Neural cell (in vitro differentiated cells): ENCODE measurements around the gene CRTC1. TPM values are rescaled to one million over a fixed set of nuclear protein-coding genes. Genes with fewer than 3 reads are reported as not detected.

ENCODE experiments used
- H2AFZ ChIP-seq: fragments of 200-600, 300-800 bp; sonication (generic), shearing (Covaris generic); 2 replicates; pipeline ENCODE4 v1.6.0; 2014; ENCODE audit warnings: low read depth, mild to moderate bottlenecking, antibody characterized with exemption, low read length, moderate library complexity
- H3F3A ChIP-seq: fragments of 200-600 bp; shearing (Covaris generic); 2 replicates; pipeline ENCODE4 v1.6.1; 2016; ENCODE audit warnings: mild to moderate bottlenecking, moderate library complexity, mixed read lengths, antibody characterized with exemption, low read length; ENCODE audit not compliant: insufficient read depth, poor library complexity, severe bottlenecking
- H3K27ac ChIP-seq: fragments of 200-600, 300-800 bp; sonication (generic), shearing (Covaris generic); 2 replicates; pipeline ENCODE4 v1.5.1; 2014; ENCODE audit warnings: mild to moderate bottlenecking, low read length, moderate library complexity
- H3K27me3 ChIP-seq: fragments of 300-800, 200-600 bp; sonication (generic), shearing (Covaris generic); 2 replicates; pipeline ENCODE4 v1.6.0; 2014; ENCODE audit warnings: mild to moderate bottlenecking, low read depth, low read length, moderate library complexity; ENCODE audit not compliant: insufficient read depth
- H3K36me3 ChIP-seq: fragments of 300-800, 200-600 bp; sonication (generic), shearing (Covaris generic); 2 replicates; pipeline ENCODE4 v1.5.1; 2014; ENCODE audit warnings: mild to moderate bottlenecking, antibody characterized with exemption, low read length, moderate library complexity; ENCODE audit not compliant: insufficient read depth
- H3K4me2 ChIP-seq: fragments of 300-800, 200-600 bp; sonication (generic), shearing (Covaris generic); 2 replicates; pipeline ENCODE4 v1.6.0; 2014; ENCODE audit warnings: mild to moderate bottlenecking, low read length
- H3K4me3 ChIP-seq: fragments of 300-800, 200-600 bp; sonication (generic), shearing (Covaris generic); 2 replicates; pipeline ENCODE4 v1.5.1; 2014; ENCODE audit warnings: mild to moderate bottlenecking, low read length, moderate library complexity
- H3K79me2 ChIP-seq: fragments of 200-600 bp; shearing (Covaris generic); replicated peaks from 2 replicates; pipeline ENCODE4 v1.6.0; 2014; ENCODE audit warnings: mild to moderate bottlenecking, low read length, moderate library complexity; ENCODE audit not compliant: insufficient read depth
- H3K9ac ChIP-seq: fragments of 300-800, 200-600 bp; sonication (generic), shearing (Covaris generic); 2 replicates; pipeline ENCODE4 v1.6.1; 2016; ENCODE audit warnings: mild to moderate bottlenecking, low read length, mixed read lengths
- H3K9me2 ChIP-seq: fragments of 200-600 bp; shearing (Covaris generic); 2 replicates; pipeline ENCODE4 v1.6.1; 2016; ENCODE audit warnings: mild to moderate bottlenecking, low read length, mixed read lengths; ENCODE audit not compliant: insufficient read depth
- H3K9me3 ChIP-seq: fragments of 200-600, 300-800 bp; sonication (generic), shearing (Covaris generic); 2 replicates; pipeline ENCODE4 v1.6.1; 2016; ENCODE audit warnings: mild to moderate bottlenecking, mixed run types, low read length, moderate library complexity, mixed read lengths
- H4K20me1 ChIP-seq: fragments of 200-600 bp; shearing (Covaris generic); 2 replicates; pipeline ENCODE4 v1.6.1; 2016; ENCODE audit warnings: mild to moderate bottlenecking, mixed run types; ENCODE audit not compliant: insufficient read depth
- EP300 ChIP-seq: fragments of 450-650 bp; conservative IDR thresholded peaks from 2 replicates; pipeline ENCODE4 v1.6.1; 2014; ENCODE audit warnings: antibody characterized with exemption, mild to moderate bottlenecking, moderate library complexity; ENCODE audit not compliant: poor library complexity, severe bottlenecking
- EZH2 ChIP-seq: fragments of 200-600, 300-800 bp; shearing (Covaris generic), sonication (generic); IDR thresholded peaks from 2 replicates; pipeline ENCODE4 v1.6.1; 2014; ENCODE audit warnings: antibody characterized with exemption, low read length, borderline replicate concordance, mild to moderate bottlenecking; ENCODE audit not compliant: insufficient read depth, poor library complexity, severe bottlenecking
- MXI1 ChIP-seq: fragments of 450-650 bp; conservative IDR thresholded peaks from 2 replicates; pipeline ENCODE4 v1.6.1; 2014; ENCODE audit warnings: antibody characterized with exemption, mild to moderate bottlenecking; ENCODE audit not compliant: poor library complexity, severe bottlenecking
- POLR2AphosphoS5 ChIP-seq: IDR thresholded peaks from 2 replicates; pipeline ENCODE4 v1.6.1; 2012
- RAD21 ChIP-seq: fragments of 450-650 bp; conservative IDR thresholded peaks from 2 replicates; pipeline ENCODE4 v1.6.1; 2014; ENCODE audit warnings: antibody characterized with exemption, mild to moderate bottlenecking, moderate library complexity
- REST ChIP-seq: IDR thresholded peaks from 2 replicates; pipeline ENCODE4 v1.6.1; 2012; ENCODE audit warnings: borderline replicate concordance
- SMC3 ChIP-seq: fragments of 450-650 bp; conservative IDR thresholded peaks from 2 replicates; pipeline ENCODE4 v1.6.1; 2014; ENCODE audit warnings: antibody characterized with exemption, mild to moderate bottlenecking, moderate library complexity; ENCODE audit not compliant: poor library complexity
- TAF1 ChIP-seq: IDR thresholded peaks from 2 replicates; pipeline ENCODE4 v1.6.1; 2012; ENCODE audit warnings: low read depth
- polyA plus RNA-seq: library from polyadenylated mRNA; depleted of rRNA; stranded (reverse); fragments of >200 nt; gene quantifications from 2 replicates; pipeline ENCODE4 v1.2.3, GENCODE V29; 2014
- TF ChIP-seq, protein P1 (sequence below): fragments of 450-650 bp; IDR thresholded peaks from 2 replicates; pipeline ENCODE4 v1.5.1; 2014; ENCODE audit warnings: antibody characterized with exemption, mild to moderate bottlenecking, moderate library complexity; ENCODE audit not compliant: poor library complexity, severe bottlenecking

CRTC1 gene
- polyA plus RNA-seq, 1 donor from 2014 or later: 10.4 TPM

DNA sequence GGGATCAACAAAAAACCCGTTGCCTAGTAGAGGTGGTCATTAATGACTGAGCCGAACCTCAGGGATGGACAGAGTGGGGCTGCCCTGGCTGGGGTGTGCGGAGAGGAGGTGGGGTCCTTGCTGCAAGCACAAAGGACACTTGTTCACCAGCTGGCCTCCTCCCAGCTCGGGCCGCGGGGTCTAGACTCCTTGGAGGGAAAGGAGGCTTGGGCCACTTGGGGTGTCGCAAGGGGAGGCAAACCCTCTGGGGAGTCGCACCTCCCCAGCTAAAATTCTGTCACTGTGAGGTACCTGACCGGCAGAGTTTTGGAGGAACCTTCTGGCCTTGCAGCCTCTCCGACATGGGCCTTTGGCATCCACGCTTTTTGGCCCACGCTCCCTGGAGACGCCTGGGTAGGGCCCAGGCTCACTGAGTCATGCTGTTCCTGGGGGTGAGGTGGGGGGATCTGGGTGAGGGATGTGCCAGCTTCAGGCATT is 38.4 kb upstream of the CRTC1 start:
- Histone ChIP-seq H3K27me3 (no peaks in the 10 kb centered on the region), H3K4me3 (no peak overlapping the region)

DNA sequence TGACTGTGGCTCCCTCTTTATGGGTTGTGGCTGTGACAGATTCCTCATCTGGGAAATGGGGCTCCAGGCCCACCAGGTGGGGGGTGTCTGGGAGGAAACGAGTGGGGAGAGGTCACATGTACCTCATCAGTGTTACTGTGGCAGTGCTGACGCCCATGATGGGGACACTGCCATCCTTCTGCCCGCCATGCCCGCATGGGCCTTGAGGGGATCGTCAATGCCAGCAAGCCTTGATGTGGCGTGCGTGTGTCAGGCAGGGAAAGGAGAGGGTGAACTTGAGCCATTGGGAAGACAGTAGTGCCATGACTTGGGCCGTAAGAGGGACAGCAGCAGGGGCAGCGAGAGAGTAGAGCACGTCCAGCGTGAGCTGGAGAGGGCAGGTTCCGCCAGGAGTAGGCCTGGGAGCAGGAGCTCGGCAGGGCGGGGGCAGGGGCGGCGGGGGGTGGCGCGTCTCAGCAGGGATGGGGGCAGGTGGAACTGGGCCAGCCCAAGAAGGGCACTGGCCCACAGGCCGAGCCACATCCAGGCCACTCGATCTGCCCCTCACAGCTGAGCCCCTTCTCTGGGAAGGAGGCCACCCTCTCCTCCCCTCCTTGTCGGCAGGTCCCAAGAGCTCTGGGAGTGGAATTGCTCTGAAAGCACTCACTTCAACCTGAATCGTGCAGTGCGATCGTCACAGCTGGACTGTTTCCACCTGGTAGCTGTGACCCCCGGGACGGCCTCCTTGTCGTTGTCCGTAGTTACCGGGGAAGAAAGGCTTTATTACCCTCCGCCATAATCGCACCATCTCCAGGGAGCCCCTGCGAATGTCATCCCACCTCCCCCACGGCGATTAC is 36.7 kb upstream of the CRTC1 start:
- Histone ChIP-seq H4K20me1 (no peaks in the 10 kb centered on the region), H3K4me3 (peak overlapping the region; percentile 36), H3K9me3 (no peaks in the 10 kb centered on the region), H3K9me2 (no peaks in the 10 kb centered on the region), H3K9ac (peak overlapping the region; percentile 51), H3K36me3 (no peaks in the 10 kb centered on the region), H3K27ac (peak overlapping the region; percentile 87), H3K79me2 (peaks cover 4% of the 10 kb centered on the region), H3F3A (no peaks in the 10 kb centered on the region), H2AFZ (no peak overlapping the region), H3K27me3 (no peaks in the 10 kb centered on the region), H3K4me2 (no peak overlapping the region)
- TF ChIP-seq POLR2AphosphoS5 (peak; percentile 43), EZH2 (no peak)

More for the DNA sequence above, 38.4 kb upstream of the CRTC1 start:
- no peaks in the 10 kb centered on the region for H4K20me1 ChIP-seq
- H3F3A ChIP-seq: no peaks in the 10 kb centered on the region
- H3K79me2 ChIP-seq: peaks cover 4% of the 10 kb centered on the region
- TF ChIP-seq SMC3 (no peak), EZH2 (no peak)
- no peaks in the 10 kb centered on the region for H3K9me2 ChIP-seq
- H3K36me3 ChIP-seq: no peaks in the 10 kb centered on the region
- H3K9ac ChIP-seq: no peak overlapping the region
- no peak overlapping the region for H3K4me2 ChIP-seq
- no peak overlapping the region for H3K27ac ChIP-seq
- H3K9me3 ChIP-seq: no peaks in the 10 kb centered on the region
- no peak overlapping the region for H2AFZ ChIP-seq

DNA sequence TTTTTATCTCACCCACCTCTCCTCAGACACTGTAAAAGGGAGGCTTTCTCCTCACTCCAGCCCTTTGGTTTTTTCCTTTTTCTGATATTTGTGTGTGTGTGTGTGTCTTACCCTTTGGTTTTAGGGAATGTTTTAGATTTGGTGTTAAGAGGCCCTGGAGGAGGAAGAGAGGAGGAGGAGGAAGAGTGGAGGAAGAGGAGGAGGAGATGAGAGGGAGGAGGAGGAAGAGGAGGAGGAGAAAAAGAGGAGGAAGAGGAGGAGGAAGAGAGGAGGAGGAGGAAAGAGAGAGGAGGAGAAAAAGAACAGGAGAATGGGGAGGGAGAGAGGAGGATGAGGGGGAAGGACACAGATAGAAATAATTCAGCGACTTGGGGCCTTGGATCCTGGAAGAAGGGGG is 36.1 kb upstream of the CRTC1 start:
- Histone ChIP-seq H3K27ac (peak overlapping the region; percentile 87), H3K9me2 (no peaks in the 10 kb centered on the region), H3K9me3 (no peaks in the 10 kb centered on the region), H3K36me3 (no peaks in the 10 kb centered on the region), H3F3A (no peaks in the 10 kb centered on the region), H3K27me3 (no peaks in the 10 kb centered on the region), H3K79me2 (no peaks in the 10 kb centered on the region), H3K4me2 (no peak overlapping the region), H4K20me1 (no peaks in the 10 kb centered on the region), H3K9ac (peak overlapping the region; percentile 51), H2AFZ (no peak overlapping the region), H3K4me3 (peak overlapping the region; percentile 36)
- TF ChIP-seq POLR2AphosphoS5 (no peak), EZH2 (no peak), RAD21 (no peak), TAF1 (no peak), REST (no peak), SMC3 (no peak), EP300 (no peak), MXI1 (no peak)
- TF ChIP-seq, protein P1, sequence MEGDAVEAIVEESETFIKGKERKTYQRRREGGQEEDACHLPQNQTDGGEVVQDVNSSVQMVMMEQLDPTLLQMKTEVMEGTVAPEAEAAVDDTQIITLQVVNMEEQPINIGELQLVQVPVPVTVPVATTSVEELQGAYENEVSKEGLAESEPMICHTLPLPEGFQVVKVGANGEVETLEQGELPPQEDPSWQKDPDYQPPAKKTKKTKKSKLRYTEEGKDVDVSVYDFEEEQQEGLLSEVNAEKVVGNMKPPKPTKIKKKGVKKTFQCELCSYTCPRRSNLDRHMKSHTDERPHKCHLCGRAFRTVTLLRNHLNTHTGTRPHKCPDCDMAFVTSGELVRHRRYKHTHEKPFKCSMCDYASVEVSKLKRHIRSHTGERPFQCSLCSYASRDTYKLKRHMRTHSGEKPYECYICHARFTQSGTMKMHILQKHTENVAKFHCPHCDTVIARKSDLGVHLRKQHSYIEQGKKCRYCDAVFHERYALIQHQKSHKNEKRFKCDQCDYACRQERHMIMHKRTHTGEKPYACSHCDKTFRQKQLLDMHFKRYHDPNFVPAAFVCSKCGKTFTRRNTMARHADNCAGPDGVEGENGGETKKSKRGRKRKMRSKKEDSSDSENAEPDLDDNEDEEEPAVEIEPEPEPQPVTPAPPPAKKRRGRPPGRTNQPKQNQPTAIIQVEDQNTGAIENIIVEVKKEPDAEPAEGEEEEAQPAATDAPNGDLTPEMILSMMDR: no peak
